ENCODE measurements around the gene MAPT. TPM values are rescaled to one million over a fixed set of nuclear protein-coding genes. Genes with fewer than 3 reads are reported as not detected.
"Not testable (repeated sequence)": the region's sequence is repeated elsewhere in the genome, so short reads cannot be mapped to it uniquely, and the experiment has no call there.

The MAPT gene
- total RNA-seq, 4 donors from 2014 or later, result 3.6 to 6.5 (median 4.5) TPM

DNA sequence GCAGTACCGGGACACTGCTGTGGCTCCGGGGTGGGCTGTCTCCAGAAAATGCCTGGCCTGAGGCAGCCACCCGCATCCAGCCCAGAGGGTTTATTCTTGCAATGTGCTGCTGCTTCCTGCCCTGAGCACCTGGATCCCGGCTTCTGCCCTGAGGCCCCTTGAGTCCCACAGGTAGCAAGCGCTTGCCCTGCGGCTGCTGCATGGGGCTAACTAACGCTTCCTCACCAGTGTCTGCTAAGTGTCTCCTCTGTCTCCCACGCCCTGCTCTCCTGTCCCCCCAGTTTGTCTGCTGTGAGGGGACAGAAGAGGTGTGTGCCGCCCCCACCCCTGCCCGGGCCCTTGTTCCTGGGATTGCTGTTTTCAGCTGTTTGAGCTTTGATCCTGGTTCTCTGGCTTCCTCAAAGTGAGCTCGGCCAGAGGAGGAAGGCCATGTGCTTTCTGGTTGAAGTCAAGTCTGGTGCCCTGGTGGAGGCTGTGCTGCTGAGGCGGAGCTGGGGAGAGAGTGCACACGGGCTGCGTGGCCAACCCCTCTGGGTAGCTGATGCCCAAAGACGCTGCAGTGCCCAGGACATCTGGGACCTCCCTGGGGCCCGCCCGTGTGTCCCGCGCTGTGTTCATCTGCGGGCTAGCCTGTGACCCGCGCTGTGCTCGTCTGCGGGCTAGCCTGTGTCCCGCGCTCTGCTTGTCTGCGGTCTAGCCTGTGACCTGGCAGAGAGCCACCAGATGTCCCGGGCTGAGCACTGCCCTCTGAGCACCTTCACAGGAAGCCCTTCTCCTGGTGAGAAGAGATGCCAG lies 117.6 kb downstream of the MAPT start:
- no peak for DNase-seq (ENCODE audit: low spot score in 2 of 2)
- H3K4me1 ChIP-seq, result peaks cover 11% of the 10 kb centered on the region
- H3K27me3 ChIP-seq, result no peaks in the 10 kb centered on the region
- H3K9me3 ChIP-seq, result no peaks in the 10 kb centered on the region
- no peak for TF ChIP-seq POLR2AphosphoS5 (IDR thresholded peaks at IDR 0.05)
- no peak for TF ChIP-seq EP300 (IDR thresholded peaks at IDR 0.05)
- TF ChIP-seq, protein P1, sequence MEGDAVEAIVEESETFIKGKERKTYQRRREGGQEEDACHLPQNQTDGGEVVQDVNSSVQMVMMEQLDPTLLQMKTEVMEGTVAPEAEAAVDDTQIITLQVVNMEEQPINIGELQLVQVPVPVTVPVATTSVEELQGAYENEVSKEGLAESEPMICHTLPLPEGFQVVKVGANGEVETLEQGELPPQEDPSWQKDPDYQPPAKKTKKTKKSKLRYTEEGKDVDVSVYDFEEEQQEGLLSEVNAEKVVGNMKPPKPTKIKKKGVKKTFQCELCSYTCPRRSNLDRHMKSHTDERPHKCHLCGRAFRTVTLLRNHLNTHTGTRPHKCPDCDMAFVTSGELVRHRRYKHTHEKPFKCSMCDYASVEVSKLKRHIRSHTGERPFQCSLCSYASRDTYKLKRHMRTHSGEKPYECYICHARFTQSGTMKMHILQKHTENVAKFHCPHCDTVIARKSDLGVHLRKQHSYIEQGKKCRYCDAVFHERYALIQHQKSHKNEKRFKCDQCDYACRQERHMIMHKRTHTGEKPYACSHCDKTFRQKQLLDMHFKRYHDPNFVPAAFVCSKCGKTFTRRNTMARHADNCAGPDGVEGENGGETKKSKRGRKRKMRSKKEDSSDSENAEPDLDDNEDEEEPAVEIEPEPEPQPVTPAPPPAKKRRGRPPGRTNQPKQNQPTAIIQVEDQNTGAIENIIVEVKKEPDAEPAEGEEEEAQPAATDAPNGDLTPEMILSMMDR (IDR thresholded peaks at IDR 0.05), result no peak
- TF ChIP-seq POLR2A (IDR thresholded peaks at IDR 0.05), result no peak
- WGBS, result 89% methylated on average over 9 of the region's 28 CpGs
- H3K27ac ChIP-seq, result no peak overlapping the region
- H3K36me3 ChIP-seq, result no peaks in the 10 kb centered on the region
- no peak overlapping the region for H3K4me3 ChIP-seq

DNA sequence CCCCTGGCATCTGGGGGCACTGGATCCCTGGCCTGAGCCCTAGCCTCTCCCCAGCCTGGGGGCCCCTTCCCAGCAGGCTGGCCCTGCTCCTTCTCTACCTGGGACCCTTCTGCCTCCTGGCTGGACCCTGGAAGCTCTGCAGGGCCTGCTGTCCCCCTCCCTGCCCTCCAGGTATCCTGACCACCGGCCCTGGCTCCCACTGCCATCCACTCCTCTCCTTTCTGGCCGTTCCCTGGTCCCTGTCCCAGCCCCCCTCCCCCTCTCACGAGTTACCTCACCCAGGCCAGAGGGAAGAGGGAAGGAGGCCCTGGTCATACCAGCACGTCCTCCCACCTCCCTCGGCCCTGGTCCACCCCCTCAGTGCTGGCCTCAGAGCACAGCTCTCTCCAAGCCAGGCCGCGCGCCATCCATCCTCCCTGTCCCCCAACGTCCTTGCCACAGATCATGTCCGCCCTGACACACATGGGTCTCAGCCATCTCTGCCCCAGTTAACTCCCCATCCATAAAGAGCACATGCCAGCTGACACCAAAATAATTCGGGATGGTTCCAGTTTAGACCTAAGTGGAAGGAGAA lies 118.2 kb downstream of the MAPT start:
- no peak overlapping the region for H3K4me3 ChIP-seq
- H3K9me3 ChIP-seq, result no peaks in the 10 kb centered on the region
- H3K27ac ChIP-seq, result no peak overlapping the region
- peaks cover 11% of the 10 kb centered on the region for H3K4me1 ChIP-seq
- H3K27me3 ChIP-seq, result no peaks in the 10 kb centered on the region
- no peak for TF ChIP-seq POLR2AphosphoS5 (IDR thresholded peaks at IDR 0.05)
- TF ChIP-seq, protein P1 (IDR thresholded peaks at IDR 0.05), result no peak
- no peak for TF ChIP-seq POLR2A (IDR thresholded peaks at IDR 0.05)
- TF ChIP-seq EP300 (IDR thresholded peaks at IDR 0.05), result no peak
- 87% methylated on average over 11 of the region's 11 CpGs for WGBS
- DNase-seq (ENCODE audit: low spot score in 2 of 2), result no peak
- H3K36me3 ChIP-seq, result no peaks in the 10 kb centered on the region

DNA sequence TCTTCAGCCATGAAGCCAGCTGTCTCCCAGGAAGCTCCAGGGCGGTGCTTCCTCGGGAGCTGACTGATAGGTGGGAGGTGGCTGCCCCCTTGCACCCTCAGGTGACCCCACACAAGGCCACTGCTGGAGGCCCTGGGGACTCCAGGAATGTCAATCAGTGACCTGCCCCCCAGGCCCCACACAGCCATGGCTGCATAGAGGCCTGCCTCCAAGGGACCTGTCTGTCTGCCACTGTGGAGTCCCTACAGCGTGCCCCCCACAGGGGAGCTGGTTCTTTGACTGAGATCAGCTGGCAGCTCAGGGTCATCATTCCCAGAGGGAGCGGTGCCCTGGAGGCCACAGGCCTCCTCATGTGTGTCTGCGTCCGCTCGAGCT lies 118.8 kb downstream of the MAPT start:
- H3K36me3 ChIP-seq, result no peaks in the 10 kb centered on the region
- no peak for DNase-seq (ENCODE audit: low spot score in 2 of 2)
- no peak overlapping the region for H3K27ac ChIP-seq
- peaks cover 11% of the 10 kb centered on the region for H3K4me1 ChIP-seq
- H3K27me3 ChIP-seq, result no peaks in the 10 kb centered on the region
- TF ChIP-seq POLR2A (IDR thresholded peaks at IDR 0.05) (no peak), EP300 (IDR thresholded peaks at IDR 0.05) (no peak), POLR2AphosphoS5 (IDR thresholded peaks at IDR 0.05) (no peak)
- TF ChIP-seq, protein P1 (IDR thresholded peaks at IDR 0.05), result no peak
- no peak overlapping the region for H3K4me3 ChIP-seq
- 80% methylated on average over 2 of the region's 7 CpGs for WGBS
- no peaks in the 10 kb centered on the region for H3K9me3 ChIP-seq

- Histone ChIP-seq H3K4me1 (peaks cover 11% of the 10 kb centered on the region), H3K36me3 (no peaks in the 10 kb centered on the region), H3K4me3 (no peak overlapping the region), H3K27me3 (no peaks in the 10 kb centered on the region), H3K27ac (no peak overlapping the region), H3K9me3 (no peaks in the 10 kb centered on the region)
- DNase-seq (ENCODE audit: low spot score in 2 of 2), result no peak
- TF ChIP-seq EP300 (IDR thresholded peaks at IDR 0.05) (no peak), POLR2A (IDR thresholded peaks at IDR 0.05) (no peak), POLR2AphosphoS5 (IDR thresholded peaks at IDR 0.05) (no peak)
- TF ChIP-seq, protein P1 (IDR thresholded peaks at IDR 0.05), result no peak
- WGBS, result 60% methylated on average over 9 of the region's 9 CpGs
Measured at GRCh38 chr17:46013502-46014165, 119.3 kb downstream of the MAPT start.

GRCh38 chr17:46019408-46019925 lies 125.1 kb downstream of the MAPT start:
- 79% methylated on average over 5 of the region's 8 CpGs for WGBS
- H3K36me3 ChIP-seq; DNase-seq (ENCODE audit: low spot score in 2 of 2); H3K9me3 ChIP-seq; H3K4me3 ChIP-seq; H3K27me3 ChIP-seq; H3K27ac ChIP-seq: not testable (repeated sequence)
- H3K4me1 ChIP-seq, result peaks cover 14% of the 10 kb centered on the region
